GM12864 (cell line): ENCODE data around the gene GJD3.

ENCODE experiments used
- DNase-seq: peaks from one replicate; pipeline ENCODE4 v3.0.0-alpha.2; 2011; ENCODE audit warnings: low read depth
- H3K4me3 ChIP-seq: 2 replicates; pipeline ENCODE4 v1.5.1; 2011; ENCODE audit warnings: mild to moderate bottlenecking, low read depth, low read length, control low read depth
- TF ChIP-seq, protein P1 (sequence below): IDR thresholded peaks from 2 replicates; pipeline ENCODE4 v1.5.1; 2011; ENCODE audit warnings: low read depth, mild to moderate bottlenecking, moderate library complexity, low read length, control low read depth, inconsistent platforms; ENCODE audit errors: missing control alignments

GJD3 gene

DNA sequence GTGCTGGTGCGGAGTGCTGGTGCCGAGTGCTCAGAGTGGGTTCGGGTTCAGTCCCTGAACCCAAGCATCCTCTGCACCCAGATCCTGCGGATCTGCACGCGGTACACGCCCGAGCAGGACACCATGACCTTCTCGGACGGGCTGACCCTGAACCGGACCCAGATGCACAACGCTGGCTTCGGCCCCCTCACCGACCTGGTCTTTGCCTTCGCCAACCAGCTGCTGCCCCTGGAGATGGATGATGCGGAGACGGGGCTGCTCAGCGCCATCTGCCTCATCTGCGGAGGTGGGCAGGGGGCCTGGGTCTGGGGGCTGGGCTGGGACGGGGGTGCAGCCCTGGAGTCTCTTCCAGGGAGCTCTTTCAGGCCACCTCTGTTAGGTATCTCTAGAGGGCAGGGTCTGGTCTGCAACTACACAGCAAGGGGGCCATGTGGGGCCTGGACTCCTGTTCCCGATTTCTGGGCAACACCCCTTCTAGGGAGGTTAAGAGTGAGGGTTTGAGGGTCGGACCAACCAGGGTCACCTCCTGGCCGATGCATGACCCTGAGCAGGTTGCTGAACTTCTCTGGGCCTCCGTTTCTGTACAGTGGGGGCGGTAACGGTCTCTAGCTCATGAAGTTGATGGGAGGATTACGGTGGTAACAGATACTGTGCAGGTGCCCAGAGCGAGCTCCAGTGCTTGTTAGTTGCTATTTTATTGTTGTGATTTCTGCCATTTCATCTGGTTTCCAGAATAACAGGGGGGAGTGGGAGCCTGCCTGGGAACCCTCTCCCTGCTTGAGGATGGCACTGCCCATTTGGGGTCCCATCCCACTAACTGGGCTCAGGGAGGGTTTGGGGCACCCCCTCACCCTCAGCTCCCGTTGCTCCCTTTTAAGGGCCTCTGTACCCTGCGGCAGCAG, 10.1 kb downstream of the GJD3 start:
- no peak for DNase-seq
- H3K4me3 ChIP-seq: no peak overlapping the region
- TF ChIP-seq, protein P1, sequence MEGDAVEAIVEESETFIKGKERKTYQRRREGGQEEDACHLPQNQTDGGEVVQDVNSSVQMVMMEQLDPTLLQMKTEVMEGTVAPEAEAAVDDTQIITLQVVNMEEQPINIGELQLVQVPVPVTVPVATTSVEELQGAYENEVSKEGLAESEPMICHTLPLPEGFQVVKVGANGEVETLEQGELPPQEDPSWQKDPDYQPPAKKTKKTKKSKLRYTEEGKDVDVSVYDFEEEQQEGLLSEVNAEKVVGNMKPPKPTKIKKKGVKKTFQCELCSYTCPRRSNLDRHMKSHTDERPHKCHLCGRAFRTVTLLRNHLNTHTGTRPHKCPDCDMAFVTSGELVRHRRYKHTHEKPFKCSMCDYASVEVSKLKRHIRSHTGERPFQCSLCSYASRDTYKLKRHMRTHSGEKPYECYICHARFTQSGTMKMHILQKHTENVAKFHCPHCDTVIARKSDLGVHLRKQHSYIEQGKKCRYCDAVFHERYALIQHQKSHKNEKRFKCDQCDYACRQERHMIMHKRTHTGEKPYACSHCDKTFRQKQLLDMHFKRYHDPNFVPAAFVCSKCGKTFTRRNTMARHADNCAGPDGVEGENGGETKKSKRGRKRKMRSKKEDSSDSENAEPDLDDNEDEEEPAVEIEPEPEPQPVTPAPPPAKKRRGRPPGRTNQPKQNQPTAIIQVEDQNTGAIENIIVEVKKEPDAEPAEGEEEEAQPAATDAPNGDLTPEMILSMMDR: no peak

DNA sequence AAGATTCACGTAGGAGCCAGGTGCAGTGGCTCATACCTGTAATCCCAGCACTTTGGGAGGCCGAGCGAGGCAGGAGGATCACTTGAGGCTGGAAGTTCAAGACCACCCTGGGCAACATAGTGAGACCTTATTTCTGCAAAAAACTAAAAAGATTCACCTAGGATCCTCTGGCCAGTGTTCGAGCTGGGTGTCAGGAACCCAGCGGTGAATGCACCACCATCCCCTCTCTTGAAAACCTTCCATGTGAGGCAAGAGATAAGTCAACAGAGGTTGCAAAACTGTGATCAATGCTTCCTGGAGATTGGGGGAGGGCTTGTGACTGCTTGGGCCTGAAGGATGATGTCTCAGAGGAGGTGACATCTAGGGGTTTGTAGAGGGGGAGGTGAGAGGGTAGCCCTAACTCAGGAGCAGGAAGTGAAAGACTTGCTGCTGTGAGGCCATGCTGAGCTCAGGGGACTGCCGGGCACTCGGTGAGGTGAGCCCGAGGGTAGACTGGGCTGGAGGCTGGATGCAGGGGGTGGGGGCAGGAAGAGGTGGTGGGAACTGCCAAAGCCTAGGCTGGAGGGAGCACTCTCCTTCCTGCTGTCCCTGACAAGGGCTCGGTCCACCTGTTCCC, 11.7 kb downstream of the GJD3 start:
- DNase-seq: no peak
- H3K4me3 ChIP-seq: no peak overlapping the region
- TF ChIP-seq, protein P1: no peak

DNA sequence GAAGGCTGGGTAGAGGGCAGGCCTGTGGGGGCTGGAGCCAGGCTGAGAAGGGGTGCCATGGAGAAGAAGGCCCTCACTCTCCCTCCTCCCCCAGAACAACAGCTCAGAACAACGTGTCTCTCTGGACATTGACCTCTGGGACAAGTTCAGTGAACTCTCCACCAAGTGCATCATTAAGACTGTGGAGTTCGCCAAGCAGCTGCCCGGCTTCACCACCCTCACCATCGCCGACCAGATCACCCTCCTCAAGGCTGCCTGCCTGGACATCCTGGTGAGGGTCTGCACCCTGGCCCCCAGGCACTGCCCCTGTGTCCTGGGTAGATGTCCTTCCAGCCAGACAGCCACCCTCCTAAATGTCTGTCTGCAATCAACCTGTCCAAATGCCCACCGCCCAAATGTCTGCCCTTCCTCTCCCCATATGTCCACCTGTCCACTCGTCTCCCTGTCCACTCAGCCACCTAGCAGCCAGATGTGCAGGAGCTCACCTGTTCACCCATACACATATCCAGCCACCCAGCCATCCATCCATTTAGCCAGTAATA, 12.2 kb downstream of the GJD3 start:
- TF ChIP-seq, protein P1: no peak
- no peak overlapping the region for H3K4me3 ChIP-seq
- no peak for DNase-seq

DNA sequence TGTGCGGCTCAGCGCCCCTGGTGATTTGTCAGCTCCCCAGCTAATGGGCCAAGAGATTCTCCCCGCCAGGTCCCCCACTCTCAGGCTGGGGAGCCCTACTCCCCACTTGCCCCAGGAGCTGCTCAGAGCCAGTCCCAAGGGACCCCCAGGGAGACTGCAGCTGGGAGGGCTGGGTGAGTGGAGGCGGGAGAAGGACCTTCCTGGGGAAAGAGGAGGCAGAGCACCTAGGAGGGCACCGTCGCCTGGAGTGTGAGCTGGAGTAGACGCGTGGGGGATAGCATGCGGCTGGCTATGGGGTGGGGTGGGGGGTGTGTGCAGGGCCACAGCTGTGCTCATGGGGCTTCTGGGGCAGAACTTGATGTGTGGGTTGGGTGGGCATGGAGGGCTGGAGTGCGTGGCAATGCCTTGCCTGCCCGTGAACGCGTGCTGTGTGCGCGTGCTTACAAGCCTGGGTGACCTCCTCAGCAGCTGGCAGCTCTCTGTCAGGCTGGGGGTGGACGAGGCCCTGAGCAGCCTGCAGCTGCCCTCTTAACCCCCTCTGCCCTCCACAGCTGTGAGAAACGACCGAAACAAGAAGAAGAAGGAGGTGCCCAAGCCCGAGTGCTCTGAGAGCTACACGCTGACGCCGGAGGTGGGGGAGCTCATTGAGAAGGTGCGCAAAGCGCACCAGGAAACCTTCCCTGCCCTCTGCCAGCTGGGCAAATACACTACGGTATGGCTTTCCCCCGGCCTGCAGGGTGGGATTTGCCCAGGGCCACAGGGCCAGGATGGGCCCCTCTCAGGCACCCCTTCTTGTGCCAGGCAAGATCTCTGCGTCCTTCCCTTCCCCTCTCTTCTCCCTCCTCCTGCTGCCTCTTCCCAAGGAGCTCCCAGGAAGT, 12.9 kb downstream of the GJD3 start:
- TF ChIP-seq, protein P1: no peak
- DNase-seq: no peak
- H3K4me3 ChIP-seq: no peak overlapping the region

DNA sequence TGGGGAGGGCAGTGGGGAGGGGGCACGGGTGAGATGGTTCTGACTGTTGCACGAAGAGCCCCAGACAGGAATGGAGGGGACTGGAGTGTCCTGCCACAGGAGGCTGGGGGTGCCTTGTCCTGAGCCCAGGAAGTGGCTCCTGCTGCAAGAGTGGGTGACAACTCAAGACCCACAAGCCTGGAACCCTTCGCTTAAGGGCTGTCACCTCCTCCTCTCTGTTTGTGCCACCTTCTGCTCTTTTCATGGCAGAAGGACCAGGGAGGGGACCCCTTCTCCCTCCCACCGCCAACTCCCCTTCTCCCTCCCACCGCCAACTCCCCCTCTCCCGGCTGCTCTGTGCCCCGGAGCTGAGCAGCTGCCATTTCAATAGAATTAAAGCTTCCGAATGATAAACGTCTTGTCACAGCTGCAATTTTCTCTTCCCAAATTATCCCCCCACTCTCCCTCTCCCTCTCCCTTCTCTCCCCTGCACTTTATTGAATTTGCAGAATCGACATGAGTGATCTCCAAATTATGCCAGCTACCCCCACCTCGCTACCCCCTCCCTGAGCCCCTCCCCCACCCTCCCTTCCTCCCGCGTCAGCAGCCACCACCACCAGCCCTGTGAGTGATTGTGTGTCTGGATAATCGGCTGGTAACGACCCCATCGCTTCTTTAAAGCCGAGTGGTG, 13.7 kb downstream of the GJD3 start:
- no peak for DNase-seq
- H3K4me3 ChIP-seq: no peak overlapping the region
- TF ChIP-seq, protein P1: no peak
